ENCODE results near the gene PXDN. TPM values are rescaled to one million over a fixed set of nuclear protein-coding genes. Genes with fewer than 3 reads are reported as not detected.

Gene PXDN
- total and polyA plus RNA-seq, 2 donors (not counting 1 experiment from before 2014, with no cell fraction given): 0.21 to 1.4 TPM

DNA sequence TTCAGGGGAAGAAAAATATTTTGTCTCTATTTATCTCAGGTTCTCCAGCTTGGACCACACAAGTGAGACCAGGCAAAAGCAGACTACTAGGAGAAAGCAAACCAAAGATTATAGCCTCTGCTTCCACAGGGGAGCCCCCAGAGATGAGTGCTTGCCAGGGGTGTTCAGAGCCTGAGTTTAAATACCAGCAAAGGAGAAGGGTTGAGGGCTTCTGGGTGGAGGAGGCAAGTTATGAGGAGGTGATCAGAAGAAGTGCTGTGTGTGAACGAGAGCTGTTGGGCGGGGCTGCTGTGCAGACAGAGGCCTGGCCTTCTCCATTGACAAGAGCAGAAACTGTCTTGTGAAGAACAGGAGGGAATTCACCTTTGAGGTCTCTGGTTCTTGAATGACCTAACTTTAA is 32.8 kb upstream of the PXDN start:
- no peak for DNase-seq
- ATAC-seq (ENCODE audit: low read depth): no peak
- no peaks in the 10 kb centered on the region for H3K9me3 Mint-ChIP-seq (ENCODE audit: insufficient read depth)
- H3K9ac ChIP-seq (ENCODE audit: low read length): no peak overlapping the region
- H4K20me1 ChIP-seq (ENCODE audit: control insufficient read depth, insufficient read depth, low read length, poor library complexity, severe bottlenecking): no peaks in the 10 kb centered on the region
- H3K4me2 ChIP-seq (replicated peaks; ENCODE audit: low read depth, low read length, poor library complexity, severe bottlenecking): no peak overlapping the region
- peaks cover 9% of the 10 kb centered on the region for H3K27me3 Mint-ChIP-seq
- no peaks in the 10 kb centered on the region for H3K4me1 ChIP-seq (ENCODE audit: control insufficient read depth in 2 of 2, insufficient read depth in 2 of 2, low read length in 2 of 2)
- TF ChIP-seq CTCF (IDR thresholded peaks at IDR 0.05) (no peak), EZH2 (IDR thresholded peaks at IDR 0.05; ENCODE audit: borderline replicate concordance, insufficient read depth, low read depth, low read length, poor library complexity, severe bottlenecking) (no peak)
- intact Hi-C loops (cut with micrococcal nuclease): no loop called here
- no peaks in the 10 kb centered on the region for H3K79me2 ChIP-seq (ENCODE audit: control insufficient read depth, insufficient read depth, low read length)
- no peaks in the 10 kb centered on the region for H3K36me3 ChIP-seq (replicated peaks in 1 of 2; ENCODE audit: control extremely low read depth in 1 of 2, control insufficient read depth in 1 of 2, extremely low read depth in 1 of 2, insufficient read depth in 2 of 2, low read length in 1 of 2)
- no peak overlapping the region for H3K27ac ChIP-seq (ENCODE audit: low read length in 2 of 2)
- POLR2A ChIA-PET: no interaction called here
- no peaks in the 10 kb centered on the region for H3K9me3 ChIP-seq (ENCODE audit: control extremely low read depth in 1 of 3, control insufficient read depth in 2 of 3, insufficient read depth in 1 of 3, low read length in 2 of 3)
- CTCF ChIA-PET: interaction anchor here (2.2 kb wide), 1 partner anchor 8 kb away, joined by 6 read pairs; no protein-coding TSS in a partner anchor
- H2AFZ ChIP-seq (ENCODE audit: insufficient read depth, low read depth, low read length, poor library complexity, severe bottlenecking): no peak overlapping the region
- H3K27ac Mint-ChIP-seq: no peak overlapping the region
- no peak overlapping the region for H3K4me3 ChIP-seq (ENCODE audit: control extremely low read depth in 1 of 5, extremely low read depth in 1 of 5, insufficient read depth in 1 of 5, low read depth in 2 of 5, low read length in 4 of 5)
- no peaks in the 10 kb centered on the region for H3K4me1 Mint-ChIP-seq
- H3K27me3 ChIP-seq (replicated peaks in 1 of 4; ENCODE audit: control extremely low read depth in 1 of 4, control insufficient read depth in 3 of 4, insufficient read depth in 4 of 4, low read length in 3 of 4): no peaks in the 10 kb centered on the region
- H3K4me3 Mint-ChIP-seq: no peak overlapping the region
- WGBS (ENCODE audit: insufficient coverage): 100% methylated on average over 2 of the region's 2 CpGs

- Mint-ChIP-seq H3K27ac (no peak overlapping the region), H3K9me3 (ENCODE audit: insufficient read depth) (no peaks in the 10 kb centered on the region), H3K4me3 (no peak overlapping the region), H3K27me3 (peaks cover 6% of the 10 kb centered on the region), H3K4me1 (no peaks in the 10 kb centered on the region)
- WGBS (ENCODE audit: insufficient coverage): 88% methylated on average over 5 of the region's 7 CpGs
- Histone ChIP-seq H3K4me1 (ENCODE audit: control insufficient read depth in 2 of 2, insufficient read depth in 2 of 2, low read length in 2 of 2) (no peaks in the 10 kb centered on the region), H3K4me2 (replicated peaks; ENCODE audit: low read depth, low read length, poor library complexity, severe bottlenecking) (no peak overlapping the region), H4K20me1 (ENCODE audit: control insufficient read depth, insufficient read depth, low read length, poor library complexity, severe bottlenecking) (no peaks in the 10 kb centered on the region), H3K79me2 (ENCODE audit: control insufficient read depth, insufficient read depth, low read length) (no peaks in the 10 kb centered on the region), H2AFZ (ENCODE audit: insufficient read depth, low read depth, low read length, poor library complexity, severe bottlenecking) (no peak overlapping the region), H3K9ac (ENCODE audit: low read length) (no peak overlapping the region), H3K36me3 (replicated peaks in 1 of 2; ENCODE audit: control extremely low read depth in 1 of 2, control insufficient read depth in 1 of 2, extremely low read depth in 1 of 2, insufficient read depth in 2 of 2, low read length in 1 of 2) (no peaks in the 10 kb centered on the region), H3K27me3 (replicated peaks in 1 of 4; ENCODE audit: control extremely low read depth in 1 of 4, control insufficient read depth in 3 of 4, insufficient read depth in 4 of 4, low read length in 3 of 4) (no peaks in the 10 kb centered on the region), H3K9me3 (ENCODE audit: control extremely low read depth in 1 of 3, control insufficient read depth in 2 of 3, insufficient read depth in 1 of 3, low read length in 2 of 3) (no peaks in the 10 kb centered on the region), H3K4me3 (ENCODE audit: control extremely low read depth in 1 of 5, extremely low read depth in 1 of 5, insufficient read depth in 1 of 5, low read depth in 2 of 5, low read length in 4 of 5) (no peak overlapping the region), H3K27ac (ENCODE audit: low read length in 2 of 2) (no peak overlapping the region)
- ATAC-seq (ENCODE audit: low read depth): no peak
- no peak for TF ChIP-seq EZH2 (IDR thresholded peaks at IDR 0.05; ENCODE audit: borderline replicate concordance, insufficient read depth, low read depth, low read length, poor library complexity, severe bottlenecking)
- TF ChIP-seq CTCF (IDR thresholded peaks at IDR 0.05): no peak
- ChIA-PET CTCF (no interaction called here), POLR2A (no interaction called here)
- no peak for DNase-seq
- intact Hi-C loops (cut with micrococcal nuclease): no loop called here
Measured at GRCh38 chr2:1775511-1776035, 31.3 kb upstream of the PXDN start.
